HG03565 (cell line): ENCODE measurements around the gene ACKR1.
A peak's percentile ranks its signal among the peaks of the same experiment; 100 is the strongest.

Experiments used
- ATAC-seq: cut with Tn5 transposase; IDR thresholded peaks from one replicate; pipeline ENCODE4 v1.9.1; 2021; ENCODE audit warnings: mild to moderate bottlenecking, moderate library complexity; ENCODE audit not compliant: unreplicated experiment

The ACKR1 gene

GRCh38 chr1:159204161-159205141, at the start of gene ACKR1:
Gene ACKR1 (plus strand): TSS chr1:159204875. CDS start chr1:159204960, 85 bp downstream.
- ATAC-seq, result no peak

GRCh38 chr1:159161001-159161718, 43.5 kb upstream of the ACKR1 start:
- peak; percentile 95 for ATAC-seq

- ATAC-seq, result no peak
Measured at GRCh38 chr1:159161719-159162026, 43.0 kb upstream of the ACKR1 start.

- ATAC-seq, result no peak
Measured at GRCh38 chr1:159162516-159163265, 42.0 kb upstream of the ACKR1 start.

- ATAC-seq, result no peak
Measured at GRCh38 chr1:159163614-159164228, 41.0 kb upstream of the ACKR1 start.

GRCh38 chr1:159168043-159168442, 36.6 kb upstream of the ACKR1 start:
- no peak for ATAC-seq

- ATAC-seq, result no peak
Measured at GRCh38 chr1:159170639-159171038, 34.0 kb upstream of the ACKR1 start.

GRCh38 chr1:159171254-159171687, 33.4 kb upstream of the ACKR1 start, which contains the start of gene CADM3:
Gene CADM3 (plus strand): TSS chr1:159171615. CDS start chr1:159171766, 151 bp downstream.
- no peak for ATAC-seq

GRCh38 chr1:159171688-159172501, 32.8 kb upstream of the ACKR1 start:
- ATAC-seq, result no peak

GRCh38 chr1:159172614-159173291, 31.9 kb upstream of the ACKR1 start:
- ATAC-seq, result no peak

- no peak for ATAC-seq
Measured at GRCh38 chr1:159173320-159173719, 31.4 kb upstream of the ACKR1 start.

- no peak for ATAC-seq
Measured at GRCh38 chr1:159175571-159175970, 29.1 kb upstream of the ACKR1 start.

- ATAC-seq, result no peak
Measured at GRCh38 chr1:159177272-159177907, 27.3 kb upstream of the ACKR1 start.

- ATAC-seq, result no peak
Measured at GRCh38 chr1:159179906-159180305, 24.8 kb upstream of the ACKR1 start.

GRCh38 chr1:159180516-159180915, 24.2 kb upstream of the ACKR1 start:
- no peak for ATAC-seq

- ATAC-seq, result no peak
Measured at GRCh38 chr1:159181328-159182024, 23.2 kb upstream of the ACKR1 start.

- ATAC-seq, result no peak
Measured at GRCh38 chr1:159184201-159184600, 20.5 kb upstream of the ACKR1 start.

- ATAC-seq, result no peak
Measured at GRCh38 chr1:159185121-159185520, 19.6 kb upstream of the ACKR1 start.
